Cardiac fibroblast (primary cell): Measurements from ENCODE around the gene NRIP1.

Experiments used
- DNase-seq, 2 donors: peaks; one replicate each; pipeline versions ENCODE4 v3.0.0 to v3.0.0-alpha.2; 2010; ENCODE audit warnings: low read depth in 2 of 2
- H3K4me3 ChIP-seq, 2 donors: replicated peaks in 1 of 2; 1 replicate in 1 of 2; 2 replicates in 1 of 2; pipeline ENCODE4 v1.5.1; 2011; ENCODE audit warnings: low read depth in 2 of 2, low read length in 2 of 2, mild to moderate bottlenecking in 2 of 2, moderate library complexity in 1 of 2
- CTCF ChIP-seq: IDR thresholded peaks from one replicate; pipeline ENCODE4 v1.5.1; 2011; ENCODE audit warnings: low read depth, mild to moderate bottlenecking, low read length, inconsistent platforms

NRIP1 gene

GRCh38 chr21:15097580-15097979 lies 32.8 kb upstream of the NRIP1 start:
- no peak overlapping the region for H3K4me3 ChIP-seq
- TF ChIP-seq CTCF: no peak
- no peak for DNase-seq

GRCh38 chr21:15096146-15096545 lies 31.3 kb upstream of the NRIP1 start:
- no peak overlapping the region for H3K4me3 ChIP-seq
- no peak for TF ChIP-seq CTCF

GRCh38 chr21:15095326-15095725 lies 30.5 kb upstream of the NRIP1 start:
- no peak overlapping the region for H3K4me3 ChIP-seq
- no peak for DNase-seq
- no peak for TF ChIP-seq CTCF

More at GRCh38 chr21:15096146-15096545, 31.3 kb upstream of the NRIP1 start:
- no peak for DNase-seq

GRCh38 chr21:15094706-15095105 lies 29.9 kb upstream of the NRIP1 start:
- DNase-seq: no peak
- H3K4me3 ChIP-seq: no peak overlapping the region
- no peak for TF ChIP-seq CTCF

GRCh38 chr21:15093216-15093615 lies 28.4 kb upstream of the NRIP1 start:
- no peak for TF ChIP-seq CTCF
- no peak overlapping the region for H3K4me3 ChIP-seq
- DNase-seq: no peak

- no peak overlapping the region for H3K4me3 ChIP-seq
- no peak for DNase-seq
- no peak for TF ChIP-seq CTCF
Observed at GRCh38 chr21:15092745-15093144, 27.9 kb upstream of the NRIP1 start.

GRCh38 chr21:15090390-15090789 lies 25.6 kb upstream of the NRIP1 start:
- no peak for TF ChIP-seq CTCF
- DNase-seq: no peak
- no peak overlapping the region for H3K4me3 ChIP-seq
